GM12878 (cell line): ENCODE measurements around the gene GTSF1L. TPM values are rescaled to one million over a fixed set of nuclear protein-coding genes. Genes with fewer than 3 reads are reported as not detected.

Source experiments
- ATF7 ChIP-seq: fragments of 450-650 bp; IDR thresholded peaks from 2 replicates; pipeline ENCODE4 v1.6.1; 2016; ENCODE audit warnings: low read depth, mild to moderate bottlenecking
- BCL11A ChIP-seq: IDR thresholded peaks from 2 replicates; pipeline ENCODE4 v1.6.1; 2011; ENCODE audit warnings: low read depth, low read length
- BCL3 ChIP-seq: IDR thresholded peaks from 2 replicates; pipeline ENCODE4 v1.6.1; 2011; ENCODE audit warnings: borderline replicate concordance, low read depth, mild to moderate bottlenecking, moderate library complexity, low read length; ENCODE audit not compliant: insufficient read depth, poor library complexity, severe bottlenecking
- CHD1 ChIP-seq: IDR thresholded peaks from 2 replicates; pipeline ENCODE4 v1.6.1; 2012; ENCODE audit warnings: low read depth, low read length, improper control_type of control experiment
- ELK1 ChIP-seq: IDR thresholded peaks from 2 replicates; pipeline ENCODE4 v1.6.1; 2012; ENCODE audit warnings: low read depth, low read length, improper control_type of control experiment
- LARP7 ChIP-seq: fragments of 450-650 bp; IDR thresholded peaks from 2 replicates; pipeline ENCODE4 v1.6.1; 2017; ENCODE audit warnings: mild to moderate bottlenecking
- MXI1 ChIP-seq: fragments of 150-350 bp; IDR thresholded peaks from 2 replicates; pipeline ENCODE4 v1.6.1; 2011; ENCODE audit warnings: low read depth, mild to moderate bottlenecking, inconsistent platforms, low read length, improper control_type of control experiment
- NFIC ChIP-seq: IDR thresholded peaks from 2 replicates; pipeline ENCODE4 v1.6.1; 2012; ENCODE audit warnings: low read depth, mild to moderate bottlenecking, inconsistent platforms, low read length, moderate library complexity
- NKRF ChIP-seq: fragments of 450-650 bp; conservative IDR thresholded peaks from 2 replicates; pipeline ENCODE4 v1.6.1; 2017; ENCODE audit warnings: mild to moderate bottlenecking, moderate library complexity
- NR2C1 ChIP-seq: fragments of 450-650 bp; IDR thresholded peaks from 2 replicates; pipeline ENCODE4 v1.6.1; 2017; ENCODE audit warnings: antibody characterized with exemption, mild to moderate bottlenecking, moderate library complexity
- NR2C2 ChIP-seq: IDR thresholded peaks from 2 replicates; pipeline ENCODE4 v1.6.1; 2011; ENCODE audit warnings: borderline replicate concordance, low read depth; ENCODE audit not compliant: control insufficient read depth, insufficient read length
- POU2F2 ChIP-seq: IDR thresholded peaks from 3 replicates; pipeline ENCODE4 v1.6.1; 2011; ENCODE audit warnings: low read depth, mild to moderate bottlenecking, low read length, borderline replicate concordance
- TCF7 ChIP-seq: IDR thresholded peaks from 2 replicates; pipeline ENCODE4 v1.6.1; 2014; ENCODE audit warnings: antibody characterized with exemption, borderline replicate concordance
- ZBTB40 ChIP-seq: fragments of 450-650 bp; IDR thresholded peaks from 2 replicates; pipeline ENCODE4 v1.6.1; 2016; ENCODE audit warnings: mild to moderate bottlenecking, moderate library complexity, borderline replicate concordance
- ZZZ3 ChIP-seq: IDR thresholded peaks from 2 replicates; pipeline ENCODE4 v1.6.1; 2011; ENCODE audit warnings: low read depth; ENCODE audit not compliant: control insufficient read depth, insufficient read length
- polyA plus RNA-seq, 11 experiments: library from polyadenylated mRNA; depleted of rRNA in 4 of 11; unstranded in 6 of 11; stranded (reverse) in 5 of 11; fragments of >200 nt; fragmentation: Nextera tagmentation in 4 of 11; fragmentation: Illumina TruSeq in 1 of 11; extraction: Ambion mirVana in 4 of 11; extraction: Trizol in 1 of 11; gene quantifications; 1 replicate in 1 of 11; 2 replicates in 10 of 11; pipeline versions ENCODE4 v1.2.1 to v1.2.3, GENCODE V29; 2011 to 2016; ENCODE audit warnings: inconsistent platforms in 2 of 11, missing spikeins in 2 of 11, low read depth in 1 of 11
- total RNA-seq, 4 experiments: library from RNA; depleted of rRNA in 3 of 4; stranded (reverse); fragments of >200 nt in 3 of 4; fragmentation: Illumina TruSeq in 1 of 4; extraction: Trizol in 1 of 4; gene quantifications; 2 replicates each; pipeline versions ENCODE4 v1.2.1 to v1.2.3, GENCODE V29; 2013 to 2021

Gene GTSF1L
- total and polyA plus RNA-seq, 10 of the 15 experiments (the other 5 are each of a cell fraction or from before 2014, with no cell fraction given): 0.56 to 2.4 (median 1.3) TPM

GRCh38 chr20:43681991-43682410, 44.8 kb downstream of the GTSF1L start (continued):
- no peak for TF ChIP-seq ELK1
- TF ChIP-seq NKRF: no peak
- peak; percentile 73 for TF ChIP-seq MXI1
- TF ChIP-seq ZZZ3: no peak
- peak; percentile 67 for TF ChIP-seq BCL3
- TF ChIP-seq LARP7: no peak
- peak; percentile 79 for TF ChIP-seq BCL11A
- TF ChIP-seq POU2F2: peak; percentile 97
- TF ChIP-seq NFIC: peak; percentile 34; the same call in 1 of the 2 replicates
- TF ChIP-seq NR2C2: no peak
- no peak for TF ChIP-seq ZBTB40
- no peak for TF ChIP-seq CHD1
- TF ChIP-seq ATF7: peak; percentile 51; the same call in 1 of the 2 replicates
- no peak for TF ChIP-seq TCF7
- TF ChIP-seq NR2C1: no peak
- TF ChIP-seq, all 136 proteins: peak for 45
